ENCODE results near the gene PNPLA2.

GRCh38 chr11:827146-827896 is 8.6 kb downstream of the PNPLA2 start:
- TF ChIP-seq, protein P1, sequence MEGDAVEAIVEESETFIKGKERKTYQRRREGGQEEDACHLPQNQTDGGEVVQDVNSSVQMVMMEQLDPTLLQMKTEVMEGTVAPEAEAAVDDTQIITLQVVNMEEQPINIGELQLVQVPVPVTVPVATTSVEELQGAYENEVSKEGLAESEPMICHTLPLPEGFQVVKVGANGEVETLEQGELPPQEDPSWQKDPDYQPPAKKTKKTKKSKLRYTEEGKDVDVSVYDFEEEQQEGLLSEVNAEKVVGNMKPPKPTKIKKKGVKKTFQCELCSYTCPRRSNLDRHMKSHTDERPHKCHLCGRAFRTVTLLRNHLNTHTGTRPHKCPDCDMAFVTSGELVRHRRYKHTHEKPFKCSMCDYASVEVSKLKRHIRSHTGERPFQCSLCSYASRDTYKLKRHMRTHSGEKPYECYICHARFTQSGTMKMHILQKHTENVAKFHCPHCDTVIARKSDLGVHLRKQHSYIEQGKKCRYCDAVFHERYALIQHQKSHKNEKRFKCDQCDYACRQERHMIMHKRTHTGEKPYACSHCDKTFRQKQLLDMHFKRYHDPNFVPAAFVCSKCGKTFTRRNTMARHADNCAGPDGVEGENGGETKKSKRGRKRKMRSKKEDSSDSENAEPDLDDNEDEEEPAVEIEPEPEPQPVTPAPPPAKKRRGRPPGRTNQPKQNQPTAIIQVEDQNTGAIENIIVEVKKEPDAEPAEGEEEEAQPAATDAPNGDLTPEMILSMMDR (conservative IDR thresholded peaks at IDR 0.05 in 1 of 2, IDR thresholded peaks at IDR 0.05 in 1 of 2; ENCODE audit: extremely low read depth in 1 of 2, insufficient read depth in 1 of 2, low read depth in 1 of 2, low read length in 2 of 2) = no peak
- TF ChIP-seq EZH2 (IDR thresholded peaks at IDR 0.05; ENCODE audit: borderline replicate concordance, low read length) = no peak

Data from mammary epithelial cell (primary cell).